Brain pericyte (primary cell): ENCODE results near the gene EML1.

Experiments
- DNase-seq: peaks from one replicate; pipeline ENCODE4 v3.0.0-alpha.2; 2012; ENCODE audit warnings: low read depth, low spot score

The EML1 gene

DNA sequence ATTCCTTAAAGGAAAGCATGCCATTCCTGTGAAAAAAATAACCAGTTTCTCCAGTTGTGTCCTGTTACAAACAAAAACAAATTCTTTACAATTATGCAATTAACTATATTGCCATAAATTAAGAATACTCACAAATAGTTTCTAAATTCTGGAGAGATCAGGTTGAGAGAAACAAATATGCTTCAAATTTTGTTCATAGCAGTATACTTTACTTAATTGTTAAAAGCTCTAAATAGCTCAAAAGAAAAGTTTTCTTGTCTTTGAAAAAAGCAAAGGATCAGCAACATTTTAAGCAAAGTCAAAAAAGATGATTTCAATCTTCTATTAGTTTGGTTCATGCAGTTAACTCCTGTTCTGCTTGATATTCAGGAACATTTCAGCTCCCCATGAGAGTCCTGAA, 109.7 kb downstream of the EML1 start:
- no peak for DNase-seq

DNA sequence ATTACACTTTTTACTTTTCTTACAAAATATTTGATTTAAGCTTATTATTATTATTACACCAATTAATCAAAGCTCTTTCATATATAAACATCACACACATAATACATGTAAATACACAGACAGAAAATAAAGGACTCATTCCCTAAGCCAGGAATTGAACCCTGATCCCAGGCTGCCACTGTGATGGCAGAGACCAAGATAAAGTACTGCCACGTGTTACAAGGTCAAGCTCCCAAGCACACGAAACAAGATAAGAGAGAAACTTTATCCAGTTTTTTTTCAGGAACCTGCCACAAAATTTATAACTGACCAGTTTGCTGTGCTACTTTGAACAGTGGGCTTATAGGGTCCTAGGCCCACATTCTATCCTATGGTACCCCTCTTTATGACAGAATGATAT, 111.3 kb downstream of the EML1 start:
- DNase-seq = no peak

DNA sequence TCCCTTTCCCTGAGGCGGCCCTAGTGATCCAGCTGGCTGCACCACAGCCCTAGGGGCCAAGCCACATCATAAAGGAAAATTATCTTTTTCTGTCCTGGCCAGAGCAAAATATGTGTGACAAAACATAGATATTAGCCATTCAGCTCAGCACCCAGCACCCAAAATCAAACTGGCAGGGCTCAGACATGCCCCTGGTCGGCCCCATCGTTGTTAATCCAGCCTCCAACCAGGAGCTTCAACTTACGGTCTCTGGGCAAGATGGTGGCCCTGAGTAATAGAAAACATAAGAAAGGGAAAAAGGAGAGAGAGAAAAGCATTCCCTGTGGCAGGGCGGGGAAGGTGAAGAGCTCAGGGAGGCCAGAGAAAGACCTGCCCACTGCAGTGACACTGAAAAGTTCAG, 111.9 kb downstream of the EML1 start:
- DNase-seq = no peak

DNA sequence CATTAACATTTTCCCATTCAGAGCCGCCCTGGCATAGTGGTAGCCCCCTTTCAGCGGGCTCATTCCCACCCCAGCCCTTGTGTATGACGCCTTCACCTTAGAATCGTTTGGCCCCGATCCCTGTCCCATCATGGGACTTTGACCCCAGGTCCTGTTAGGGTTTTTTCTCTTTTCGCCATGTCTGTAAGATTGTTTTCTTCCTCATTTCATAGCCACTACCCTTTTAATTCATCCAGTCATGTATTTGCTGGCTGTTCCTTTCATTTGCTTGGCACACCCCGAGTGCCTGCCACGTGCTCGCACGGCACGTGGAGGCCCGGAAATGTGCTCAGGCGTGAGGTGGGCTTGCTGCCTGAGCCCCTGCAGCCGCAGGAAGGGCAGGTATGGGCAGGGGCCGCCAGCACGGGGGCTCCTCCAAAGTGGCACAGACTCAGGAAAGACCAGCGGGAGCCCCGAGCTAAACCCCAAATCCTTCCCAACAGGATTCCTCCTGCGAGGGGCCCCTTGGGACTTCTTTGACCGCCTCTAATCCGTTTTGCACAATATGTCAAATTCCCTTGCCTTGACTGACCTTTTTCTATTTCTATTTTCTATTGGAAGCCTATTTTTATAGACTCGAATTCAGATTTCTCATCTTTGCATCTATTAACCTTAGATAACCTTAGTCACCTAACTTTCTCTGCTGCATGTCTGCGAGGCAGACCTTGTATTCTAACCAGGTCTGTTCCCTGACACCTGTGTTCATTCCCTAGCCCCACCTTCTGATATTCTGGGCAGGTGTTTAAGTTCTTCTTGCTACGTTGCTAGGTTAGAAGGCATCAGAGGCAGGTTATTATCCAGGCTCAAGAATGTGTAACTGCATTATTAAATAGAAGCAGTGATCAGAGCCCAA, 114.8 kb downstream of the EML1 start:
- DNase-seq = no peak

DNA sequence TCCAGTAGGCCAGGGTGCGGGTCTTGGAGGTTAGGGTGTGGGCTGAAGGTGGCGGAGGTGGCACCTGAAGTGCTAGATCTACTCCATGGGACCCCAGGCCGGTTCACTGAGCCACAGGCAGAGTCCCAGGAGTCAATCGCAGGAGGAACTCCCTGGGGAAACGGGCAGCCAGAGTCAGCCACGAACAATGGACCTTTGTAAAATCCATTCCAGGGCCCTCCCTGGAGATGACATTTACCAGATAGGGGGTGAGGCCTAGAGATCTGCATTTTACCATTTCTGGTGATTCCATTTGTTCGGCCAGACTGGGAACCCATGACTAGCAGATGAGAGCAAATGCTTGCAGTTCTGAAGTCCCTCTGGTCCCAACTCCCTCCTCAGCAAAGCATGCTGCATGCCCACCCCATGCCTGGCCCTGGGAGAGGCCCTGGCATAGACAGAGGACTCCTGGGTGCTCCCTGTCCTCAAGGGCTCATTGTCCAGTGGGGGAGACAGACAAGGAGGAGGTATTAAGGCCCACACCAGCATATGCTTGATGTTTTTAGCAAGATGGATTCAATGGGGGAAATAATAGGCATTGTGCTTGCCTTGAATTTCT, 115.5 kb downstream of the EML1 start:
- no peak for DNase-seq

DNA sequence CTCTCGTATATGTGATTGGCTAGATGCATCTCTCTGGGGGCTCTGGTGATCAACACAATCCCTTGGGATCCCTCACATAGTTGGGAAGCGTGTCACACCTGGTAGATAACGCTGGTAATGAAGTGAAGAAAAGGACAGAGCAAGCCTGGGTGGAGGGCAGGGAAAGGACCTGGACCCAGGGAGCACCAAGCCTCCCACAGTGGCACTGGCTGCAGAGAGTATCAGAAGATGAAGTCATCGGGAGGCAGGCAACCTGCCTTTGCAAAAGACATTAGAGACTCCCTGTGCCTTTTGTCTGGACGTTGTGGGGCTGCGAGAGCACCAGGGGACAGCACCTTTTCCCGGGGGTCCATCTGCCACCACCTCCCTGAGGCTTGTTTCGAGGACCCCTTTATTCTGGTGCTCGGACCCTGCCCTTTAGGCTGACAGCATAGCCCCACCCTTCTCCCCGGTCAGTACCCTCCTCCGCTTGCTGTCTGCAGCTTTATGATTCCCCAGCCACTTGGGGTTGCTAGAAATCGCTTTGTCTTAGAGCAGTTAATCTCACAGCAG, 116.4 kb downstream of the EML1 start:
- no peak for DNase-seq

DNA sequence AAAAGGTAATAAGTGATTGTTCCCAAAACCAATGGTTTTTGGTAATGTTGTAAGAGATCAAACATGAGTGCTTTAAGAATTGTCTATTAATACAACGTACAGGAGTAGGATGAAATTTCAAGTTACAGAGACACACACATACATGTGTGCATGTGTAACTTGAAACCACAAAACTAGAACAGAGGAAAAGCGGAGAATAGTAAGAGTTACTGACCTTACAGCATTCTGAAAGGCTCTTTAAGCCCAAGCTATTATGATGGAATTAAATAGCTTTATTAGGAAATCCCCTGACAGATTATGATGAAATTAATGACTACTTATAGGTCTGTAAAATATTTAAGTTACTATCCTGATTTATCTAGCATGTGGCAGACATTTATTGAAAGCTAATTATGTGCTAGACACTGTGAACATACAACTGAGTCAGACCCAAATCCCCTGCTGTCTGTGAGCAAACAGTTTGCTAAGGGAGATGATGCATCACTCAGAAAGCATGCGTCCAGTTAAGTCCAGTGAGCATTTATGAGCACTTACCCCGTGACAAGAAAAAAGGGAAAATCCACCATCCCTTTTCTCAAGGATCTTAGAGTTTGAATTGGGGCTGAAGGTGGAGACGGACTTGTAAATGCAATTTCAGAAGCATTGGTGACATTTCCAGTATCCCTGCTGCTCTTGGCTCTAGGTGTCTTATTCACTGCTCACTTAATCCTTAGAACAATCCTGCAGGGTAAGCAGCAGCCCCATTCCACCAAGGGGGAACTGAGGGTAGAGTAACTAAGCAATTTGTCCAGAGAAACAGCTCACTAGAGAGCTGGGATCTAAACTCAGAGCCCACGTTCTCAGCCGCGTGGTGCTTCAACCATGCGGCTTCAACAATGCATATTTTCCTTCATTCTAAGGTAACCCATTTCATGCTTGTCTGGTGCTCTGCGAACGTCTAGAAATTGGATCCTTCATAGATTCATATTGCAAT, 117.4 kb downstream of the EML1 start:
- DNase-seq = peak; percentile 73

DNA sequence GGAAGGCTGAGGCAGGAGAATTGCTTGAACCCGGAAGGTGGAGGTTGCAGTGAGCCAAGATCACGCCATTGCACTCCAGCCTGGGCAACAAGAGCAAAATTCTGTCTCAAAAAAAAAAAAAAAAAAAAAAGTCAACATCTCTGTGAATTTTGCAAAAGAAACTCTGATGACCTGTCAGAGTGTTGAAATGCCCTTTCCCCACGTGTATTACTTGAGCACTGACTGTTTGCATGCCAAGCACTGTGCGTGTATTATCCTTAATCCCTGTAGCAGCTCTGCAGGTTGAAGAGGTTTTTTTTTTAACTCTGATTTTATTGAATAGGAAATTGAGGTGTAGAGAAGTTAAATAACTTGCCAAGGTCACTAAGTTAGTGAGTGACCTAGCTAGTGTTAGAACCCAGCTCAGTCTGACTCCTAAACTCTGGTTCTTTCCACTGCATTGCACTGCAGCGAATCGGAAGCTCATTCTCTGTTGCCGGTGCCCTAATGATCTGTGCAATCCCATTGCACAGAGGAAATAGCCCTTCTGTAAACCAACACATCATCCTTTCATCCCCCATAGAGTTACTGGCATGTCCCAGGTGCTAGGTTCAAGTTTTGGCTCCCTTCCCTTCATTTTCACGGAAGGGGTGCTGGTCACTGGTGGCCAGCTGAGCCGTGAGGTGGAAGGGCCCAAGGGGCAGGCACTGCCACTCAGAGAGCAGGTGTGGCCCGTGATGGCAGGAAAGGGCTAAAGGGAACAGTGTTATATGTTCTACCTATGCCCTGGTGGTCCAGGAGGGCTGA, 122.3 kb downstream of the EML1 start:
- no peak for DNase-seq

DNA sequence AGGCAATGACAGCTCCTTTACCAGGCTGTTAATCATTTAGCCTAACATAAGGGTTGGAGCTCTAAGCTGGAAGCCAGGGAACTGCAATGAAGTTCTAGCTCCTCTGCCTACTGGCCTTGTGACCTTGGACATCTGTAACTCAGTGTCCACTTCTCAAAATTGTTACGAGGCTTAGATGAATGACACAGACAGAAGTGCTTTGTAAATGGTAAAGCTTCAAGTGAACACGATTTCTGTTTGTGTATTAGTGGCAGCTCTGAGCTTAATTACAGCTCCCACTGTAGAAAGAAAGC, 122.8 kb downstream of the EML1 start:
- DNase-seq = no peak

DNA sequence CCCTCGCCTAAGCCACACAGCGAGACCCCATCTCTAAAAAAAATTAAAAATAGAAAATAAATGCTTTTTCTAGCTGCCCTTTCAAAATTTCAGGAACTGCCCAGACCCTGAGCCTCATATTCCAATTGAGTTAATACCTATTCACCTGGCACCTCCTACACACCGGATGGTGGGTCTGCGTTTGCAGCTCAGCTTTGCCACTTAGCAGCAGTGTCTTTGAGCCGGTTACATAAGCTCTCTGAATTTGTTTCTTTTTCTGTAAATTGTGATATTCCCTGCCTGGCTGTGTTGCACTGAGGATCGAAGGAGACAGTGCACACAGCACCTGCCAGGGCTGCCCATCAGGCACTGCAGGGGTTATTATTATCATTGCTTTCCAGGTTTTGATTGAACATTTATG, 125.6 kb downstream of the EML1 start:
- DNase-seq = no peak

DNA sequence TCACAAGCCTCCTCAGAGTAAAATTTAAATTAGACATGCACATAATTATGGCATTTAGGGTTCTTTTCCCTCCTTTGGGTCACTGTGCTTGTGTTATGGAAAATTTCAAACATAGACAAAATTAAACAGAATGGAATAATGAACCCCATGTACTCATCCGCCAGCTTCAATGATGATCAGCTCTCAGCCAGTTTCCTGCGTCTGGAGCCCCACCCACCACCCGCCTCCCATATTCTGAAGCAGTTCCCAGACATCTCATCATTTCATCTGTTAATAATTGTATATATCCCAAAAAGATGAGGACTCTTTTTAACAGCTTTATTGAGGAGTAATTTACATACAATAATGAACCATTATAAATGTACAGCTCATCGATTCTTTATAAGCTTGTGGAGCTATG, 128.2 kb downstream of the EML1 start:
- DNase-seq = no peak

DNA sequence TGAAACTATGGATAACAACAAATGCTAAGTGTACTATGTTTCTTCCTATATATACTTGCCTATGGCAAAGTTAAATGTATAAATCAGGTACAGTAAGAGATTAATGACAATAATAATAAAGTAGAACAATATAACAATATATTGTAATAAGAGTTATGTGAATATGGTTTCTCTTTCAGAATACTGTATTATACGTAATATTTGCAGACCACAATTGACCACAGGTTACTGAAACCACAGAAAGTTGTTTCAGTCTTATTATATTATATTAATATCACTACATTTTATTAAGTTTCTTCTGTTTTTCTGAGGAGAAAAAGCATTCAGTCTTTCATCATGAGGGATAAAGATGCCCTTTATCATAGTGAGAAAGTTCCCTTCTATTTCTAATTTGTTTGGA, 131.2 kb downstream of the EML1 start:
- DNase-seq = no peak

DNA sequence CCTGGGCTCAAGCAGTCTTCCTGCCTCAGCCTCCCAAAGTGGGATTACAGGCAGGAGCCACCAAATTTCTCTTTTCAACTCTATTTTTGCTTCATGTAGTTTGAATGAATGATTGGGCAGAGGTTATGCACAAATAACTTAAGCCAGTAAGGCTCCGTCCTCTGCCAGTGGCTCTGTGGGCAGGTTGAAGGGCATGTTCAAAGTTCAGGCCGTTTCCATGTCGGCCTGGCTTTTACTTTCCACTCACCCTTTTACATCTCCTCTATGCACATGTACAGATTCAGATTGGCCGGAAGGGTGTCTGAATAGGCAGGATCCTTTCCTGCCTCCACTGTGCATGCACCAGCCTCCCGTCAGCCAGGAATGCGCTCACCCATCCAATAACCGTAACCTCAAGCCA, 132.3 kb downstream of the EML1 start:
- DNase-seq = no peak

DNA sequence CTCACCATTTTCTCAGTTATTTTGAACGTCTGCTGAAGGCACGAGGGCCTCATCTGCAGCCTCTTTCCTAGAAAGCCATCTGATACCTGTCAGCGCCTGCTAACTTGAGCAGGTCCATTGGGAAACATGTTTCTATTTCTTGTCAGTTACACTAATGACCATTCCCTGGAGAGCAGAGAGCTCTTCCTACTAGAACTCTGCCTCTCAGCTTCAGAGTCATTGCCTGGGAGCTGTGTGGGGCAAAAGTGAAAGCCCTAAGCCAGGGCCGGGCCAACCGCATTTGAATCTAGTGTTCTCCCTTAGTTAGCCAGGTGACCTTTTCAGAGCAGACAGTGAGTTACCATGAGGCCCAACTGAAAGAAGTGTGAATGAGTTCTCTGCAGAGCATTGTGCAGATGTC, 135.8 kb downstream of the EML1 start:
- no peak for DNase-seq

DNA sequence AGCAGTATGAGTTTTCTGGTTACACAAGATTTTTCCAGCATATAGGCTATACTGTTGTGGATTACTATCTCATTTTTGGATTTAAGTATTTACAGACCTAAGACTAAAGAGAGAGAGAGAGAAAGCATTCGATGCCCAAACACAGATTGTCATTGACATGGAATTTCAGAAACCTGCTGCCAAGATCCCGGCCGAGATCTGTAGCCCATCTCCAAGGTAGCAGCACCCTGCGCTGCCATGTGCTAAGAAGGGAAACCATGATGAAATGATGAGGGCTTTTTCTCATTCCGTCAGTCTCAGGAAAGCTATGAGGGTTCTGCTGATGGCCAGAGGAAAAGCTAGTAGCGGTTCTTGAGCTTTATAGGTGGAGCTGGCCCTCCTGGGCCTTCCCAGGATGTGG, 136.4 kb downstream of the EML1 start:
- DNase-seq = no peak

DNA sequence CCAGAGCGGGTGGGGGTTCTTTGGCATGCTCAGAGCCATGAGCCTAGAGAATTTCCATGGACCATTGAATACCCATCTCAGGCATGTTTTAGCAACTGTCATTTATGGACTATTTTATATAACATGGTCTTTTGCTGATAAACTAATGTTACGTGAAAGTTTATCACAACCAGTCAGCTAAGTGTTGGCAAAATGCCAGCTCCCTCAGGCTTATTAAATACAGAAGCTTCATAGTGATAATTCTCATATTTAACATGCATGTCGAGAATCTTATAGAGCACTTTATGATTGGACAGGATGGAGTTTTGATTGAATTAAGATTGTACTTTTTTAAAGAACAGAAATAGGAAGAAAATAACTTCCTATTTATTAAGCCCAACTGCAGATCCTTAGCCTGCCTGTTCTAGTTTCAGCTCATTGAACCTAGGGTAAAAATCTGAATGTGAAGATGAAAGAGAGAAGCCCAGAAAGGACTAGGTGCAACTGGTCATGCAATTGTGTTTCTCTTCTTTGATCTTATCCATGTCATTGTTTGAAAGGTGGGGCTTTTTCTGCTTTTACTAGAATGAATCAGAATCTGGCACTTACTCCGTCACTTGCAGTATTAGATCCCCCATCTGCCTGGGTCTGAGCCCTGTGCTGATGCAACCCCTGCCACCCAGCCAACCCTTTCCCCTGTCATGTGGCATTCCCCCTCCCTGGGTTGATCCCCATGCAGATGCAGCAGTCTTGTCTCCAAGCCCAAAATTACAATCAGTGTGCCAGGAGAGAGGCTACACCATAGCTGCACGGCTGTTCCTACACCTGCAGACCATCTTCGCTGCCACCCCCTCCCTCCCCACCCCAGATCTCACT, 137.4 kb downstream of the EML1 start:
- no peak for DNase-seq

DNA sequence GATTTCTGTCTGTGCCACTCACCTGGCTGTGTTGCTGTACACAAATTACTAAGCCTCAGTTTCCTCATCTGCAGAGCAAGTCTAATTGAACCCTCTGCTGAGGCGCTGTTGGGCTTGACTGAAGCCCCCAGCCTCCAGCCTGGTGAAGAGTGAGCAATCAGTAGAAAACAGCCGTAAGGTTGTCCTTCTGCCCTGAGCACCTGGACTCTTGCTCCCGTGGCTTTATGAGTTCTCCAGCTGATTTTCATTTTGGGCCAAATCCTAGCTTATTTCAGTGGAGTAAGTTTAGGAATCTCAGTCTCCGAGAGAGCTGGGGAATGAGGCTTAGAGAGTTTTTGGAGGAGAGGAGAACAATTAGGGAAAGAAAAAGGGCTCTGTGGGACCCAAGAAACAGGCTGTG, 138.1 kb downstream of the EML1 start:
- no peak for DNase-seq

DNA sequence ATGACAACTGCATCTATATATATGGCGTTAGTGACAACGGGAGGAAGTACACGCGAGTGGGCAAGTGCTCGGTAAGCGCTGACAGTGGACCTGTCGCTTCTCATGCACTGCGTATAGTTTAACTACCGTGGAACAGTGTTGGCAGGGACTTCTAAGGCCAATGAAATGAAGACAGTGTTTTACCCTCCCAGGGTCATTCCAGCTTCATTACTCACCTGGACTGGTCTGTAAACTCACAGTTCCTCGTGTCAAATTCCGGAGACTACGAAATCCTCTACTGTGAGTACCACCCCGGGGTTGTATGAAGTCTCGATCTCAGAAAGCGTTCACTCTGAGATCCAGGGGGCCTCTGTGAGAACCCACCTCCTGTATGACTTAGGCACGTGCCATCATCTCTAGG, 142.8 kb downstream of the EML1 start:
- no peak for DNase-seq

DNA sequence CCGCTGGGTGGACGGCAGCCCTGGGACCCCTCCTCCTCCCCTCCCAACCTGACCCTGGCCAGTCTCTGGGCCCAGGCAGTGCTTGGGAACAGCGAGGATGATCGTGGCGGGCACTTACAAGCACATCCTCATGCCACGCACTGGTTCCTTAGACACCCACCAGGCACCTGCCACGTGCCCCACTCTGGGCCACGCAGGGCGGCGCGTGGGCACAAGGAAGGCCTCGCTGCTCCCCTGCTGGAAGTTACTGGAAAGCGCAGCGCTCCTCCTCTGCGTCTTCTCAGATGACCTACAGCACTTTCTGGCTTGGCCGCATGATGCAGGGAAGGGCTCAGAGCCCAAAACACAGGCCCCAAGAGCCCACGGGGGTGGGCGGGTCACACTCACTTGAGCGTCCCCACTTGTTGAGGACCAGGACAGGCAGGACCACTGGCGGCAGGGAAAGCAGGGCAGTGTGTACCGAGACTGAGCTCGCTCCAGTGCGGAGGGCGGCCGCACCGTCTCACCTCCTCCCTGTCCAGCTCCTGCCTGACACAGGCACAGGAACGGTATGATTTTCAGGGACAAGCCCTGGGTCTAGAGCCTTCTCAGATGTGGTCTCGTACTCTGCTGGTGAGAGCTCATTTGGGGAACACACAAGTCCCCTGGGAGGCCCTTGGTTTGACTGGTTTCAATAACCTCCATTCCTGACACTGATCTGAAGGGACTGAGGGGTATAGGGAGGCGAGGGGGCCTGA, 143.7 kb downstream of the EML1 start:
- DNase-seq = no peak
